K562 (cell line): Measurements from ENCODE around the gene GXYLT2. TPM values are rescaled to one million over a fixed set of nuclear protein-coding genes. Genes with fewer than 3 reads are reported as not detected.

Experiments used
- ATAC-seq: fragments of 200-7000 bp; cut with Tn5 transposase; 3 replicates; pipeline ENCODE4 v1.9.1; 2020; ENCODE audit warnings: moderate library complexity
- BruUV-seq: library from RNA; stranded (reverse); fragments of 400-500 nt; replicated peaks from 2 replicates; lab custom pipeline; 2021; lab: Mats Ljungman, UMichigan
- CTCF ChIA-PET: fragments of 300-600 bp; formaldehyde crosslinking; extraction: SDS; loops from one replicate; lab custom pipeline; 2021; ENCODE audit warnings: low intra/inter-chr PET ratio; lab: Yijun Ruan, JAX
- POLR2A ChIA-PET: fragments of 300-600, 350-650 bp; sonication (Branson Sonifier 250); formaldehyde crosslinking; extraction: SDS; loops from one replicate; lab custom pipeline; 2021; ENCODE audit warnings: antibody characterized with exemption, inconsistent platforms; lab: Yijun Ruan, JAX
- DNase-seq, 4 experiments: peaks; one replicate each; pipeline versions ENCODE4 v3.0.0 to v3.0.0-alpha.2; 2011 to 2018; ENCODE audit warnings: low spot score in 3 of 4, mixed read lengths in 3 of 4; ENCODE audit errors: extremely low read depth in 1 of 4
- FAIRE-seq: peaks from 2 replicates; lab custom pipeline; 2011; peaks lifted over from hg19 to GRCh38; lab: Jason Lieb, UNC
- H2AFZ ChIP-seq: 2 replicates; pipeline ENCODE4 v1.6.0; 2011; ENCODE audit warnings: low read depth, low read length, control low read depth, inconsistent platforms
- H3K27ac ChIP-seq: fragments of 200-600 bp; 3 replicates; pipeline ENCODE4 v1.8.0; 2011; ENCODE audit warnings: low read depth, mild to moderate bottlenecking, control low read depth, inconsistent platforms, low read length, moderate library complexity, mixed read lengths; ENCODE audit errors: extremely low read depth
- H3K27me3 ChIP-seq, 2 experiments: fragments of 300-600 bp in 1 of 2; 2 replicates in 1 of 2; 3 replicates in 1 of 2; pipeline versions ENCODE4 v1.6.0 to v1.8.0; 2011; ENCODE audit warnings: inconsistent platforms in 2 of 2, low read length in 2 of 2, mild to moderate bottlenecking in 1 of 2, mixed read lengths in 1 of 2, moderate library complexity in 1 of 2; ENCODE audit not compliant: control insufficient read depth in 2 of 2, insufficient read depth in 2 of 2
- H3K36me3 ChIP-seq: fragments of 300-600 bp; 3 replicates; pipeline ENCODE4 v1.8.0; 2011; ENCODE audit warnings: mild to moderate bottlenecking, low read length, inconsistent platforms; ENCODE audit not compliant: control insufficient read depth, insufficient read depth
- H3K4me1 ChIP-seq, 2 experiments: fragments of 200-600 bp in 1 of 2; replicated peaks in 1 of 2; 2 replicates in 1 of 2; 3 replicates in 1 of 2; pipeline versions ENCODE4 v1.5.1 to v1.8.0; 2011; ENCODE audit warnings: inconsistent platforms in 2 of 2, low read length in 2 of 2, mild to moderate bottlenecking in 1 of 2, mixed read lengths in 1 of 2, moderate library complexity in 1 of 2; ENCODE audit not compliant: control insufficient read depth in 2 of 2, insufficient read depth in 2 of 2
- H3K4me2 ChIP-seq: 2 replicates; pipeline ENCODE4 v1.6.1; 2011; ENCODE audit warnings: low read length, control low read depth, inconsistent platforms, mixed read lengths; ENCODE audit not compliant: insufficient read depth
- H3K4me3 ChIP-seq: fragments of 200-600 bp; sonication (generic), shearing (Covaris generic); 2 replicates; pipeline ENCODE4 v1.5.1; 2016; ENCODE audit warnings: control low read depth, inconsistent platforms
- H3K79me2 ChIP-seq: fragments of 200-600 bp; 3 replicates; pipeline ENCODE4 v1.8.0; 2011; ENCODE audit warnings: low read length, inconsistent platforms; ENCODE audit not compliant: control insufficient read depth, insufficient read depth
- H3K9ac ChIP-seq, 2 experiments: 2 replicates each; pipeline versions ENCODE4 v1.6.0 to v1.6.1; 2011; ENCODE audit warnings: low read depth in 2 of 2, low read length in 2 of 2, control low read depth in 1 of 2, inconsistent platforms in 1 of 2, mild to moderate bottlenecking in 1 of 2, mixed read lengths in 1 of 2; ENCODE audit not compliant: insufficient read depth in 1 of 2
- H3K9me1 ChIP-seq: one replicate; pipeline ENCODE4 v1.6.0; 2011; ENCODE audit warnings: inconsistent platforms, mild to moderate bottlenecking, low read length, moderate library complexity; ENCODE audit not compliant: control insufficient read depth, insufficient read depth
- H3K9me3 ChIP-seq: replicated peaks from 2 replicates; pipeline ENCODE4 v1.5.1; 2011; ENCODE audit warnings: low read depth, low read length, inconsistent platforms; ENCODE audit not compliant: control insufficient read depth, insufficient read depth
- H4K20me1 ChIP-seq: replicated peaks from 2 replicates; pipeline ENCODE4 v1.6.1; 2011; ENCODE audit warnings: low read length, inconsistent platforms, mixed read lengths; ENCODE audit not compliant: control insufficient read depth, insufficient read depth
- DDX20 ChIP-seq: fragments of 450-650 bp; IDR thresholded peaks from 2 replicates; pipeline ENCODE4 v1.6.1; 2016; ENCODE audit warnings: missing genetic modification characterization, low read depth, mild to moderate bottlenecking, missing compliant biosample characterization, moderate library complexity
- FUS ChIP-seq: fragments of 200-400 bp; formaldehyde crosslinking; optimal IDR thresholded peaks from 2 replicates; pipeline ENCODE3; 2017; ENCODE audit warnings: low read depth, low read length
- GATA2 ChIP-seq: sonication (generic); formaldehyde crosslinking; IDR thresholded peaks from 2 replicates; pipeline ENCODE4 v1.4.0; 2020; ENCODE audit warnings: mild to moderate bottlenecking, missing genetic modification reagents
- RHOXF2B ChIP-seq: fragments of 250-450 bp; sonication (Bioruptor Pico); conservative IDR thresholded peaks from 2 replicates; pipeline ENCODE4 v1.5.1; 2021
- SIN3B ChIP-seq: fragments of 450-650 bp; IDR thresholded peaks from 2 replicates; pipeline ENCODE4 v1.6.1; 2017; ENCODE audit warnings: low read depth, mild to moderate bottlenecking, moderate library complexity
- SPI1 ChIP-seq: IDR thresholded peaks from 2 replicates; pipeline ENCODE4 v1.6.1; 2011; ENCODE audit warnings: low read depth, low read length, control low read depth, borderline replicate concordance
- ZBTB7A ChIP-seq: IDR thresholded peaks from 2 replicates; pipeline ENCODE4 v1.6.1; 2011; ENCODE audit warnings: low read depth, mild to moderate bottlenecking, low read length, moderate library complexity, borderline replicate concordance; ENCODE audit not compliant: control insufficient read depth
- ZNF253 ChIP-seq: fragments of 250-450 bp; sonication (Bioruptor Pico); conservative IDR thresholded peaks from 2 replicates; pipeline ENCODE4 v1.6.1; 2021; ENCODE audit warnings: mild to moderate bottlenecking
- ZNF518B ChIP-seq: fragments of 250-450 bp; sonication (Bioruptor Pico); IDR thresholded peaks from 2 replicates; pipeline ENCODE4 v1.5.0; 2021; ENCODE audit warnings: mild to moderate bottlenecking, moderate library complexity
- ZNF583 ChIP-seq: fragments of 250-450 bp; sonication (Bioruptor Pico); IDR thresholded peaks from 2 replicates; pipeline ENCODE4 v1.4.0; 2020
- WGBS: fragments of 100-300 bp; shearing (Covaris generic); methylation state at CpG from one replicate; pipeline ENCODE4 v1.1.6; 2016; ENCODE audit warnings: low coverage, mixed read lengths; ENCODE audit not compliant: insufficient coverage; ENCODE audit errors: missing lambda C conversion rate; 5-methylcytosine and 5-hydroxymethylcytosine counted together
- in situ Hi-C: fragments of 300-500 bp; cut with MboI; formaldehyde crosslinking; loops from 4 replicates; pipeline ENCODE4 v1.15.0; 2018; ENCODE audit warnings: inconsistent platforms, mixed read lengths
- intact Hi-C: fragments of 100-400 bp; cut with micrococcal nuclease; formaldehyde crosslinking; loops from 2 replicates; pipeline ENCODE4 v1.14.2; 2022
- polyA plus RNA-seq, 8 experiments: library from polyadenylated mRNA; depleted of rRNA in 4 of 8; stranded (reverse) in 5 of 8; unstranded in 3 of 8; fragments of >200 nt; fragmentation: Nextera tagmentation in 2 of 8; fragmentation: Illumina TruSeq in 1 of 8; extraction: Ambion mirVana in 2 of 8; extraction: Trizol in 1 of 8; gene quantifications; 2 replicates each; pipeline versions ENCODE4 v1.2.1 to v1.2.3, GENCODE V29; 2011 to 2014; ENCODE audit warnings: inconsistent platforms in 1 of 8, missing spikeins in 1 of 8
- total RNA-seq, 7 experiments: library from RNA; depleted of rRNA in 6 of 7; stranded (reverse); fragments of >200 nt in 6 of 7; fragmentation: Illumina TruSeq in 2 of 7; extraction: Trizol in 2 of 7; gene quantifications; 2 replicates each; pipeline versions ENCODE4 v1.2.1 to v1.2.3, GENCODE V29; 2011 to 2021; ENCODE audit warnings: low replicate concordance in 1 of 7
- TF ChIP-seq, protein P1 (sequence below): fragments of 200-800 bp; sonication (Bioruptor generic); IDR thresholded peaks from 2 replicates; pipeline ENCODE4 v1.6.1; 2016; ENCODE audit warnings: missing genetic modification characterization, missing compliant biosample characterization

Gene GXYLT2
- total and polyA plus RNA-seq, 9 of the 15 experiments (the other 6 are each of a cell fraction or from before 2014, with no cell fraction given), result 0.71 to 6.0 (median 3.3) TPM

GRCh38 chr3:72959336-72959735 lies 71.5 kb downstream of the GXYLT2 start:
- no peak overlapping the region for H3K4me2 ChIP-seq
- no TSS peak for BruUV-seq
- ATAC-seq, result no peak
- ChIA-PET POLR2A (no interaction called here), CTCF (no interaction called here)
- no peak overlapping the region for H3K9ac ChIP-seq
- intact Hi-C loops, result no loop called here
- in situ Hi-C loops, result no loop called here
- H3K27ac ChIP-seq, result no peak overlapping the region
- DNase-seq, result no peak
- no peaks in the 10 kb centered on the region for H3K79me2 ChIP-seq
- 67% methylated on average over 4 of the region's 5 CpGs for WGBS
- no peaks in the 10 kb centered on the region for H3K36me3 ChIP-seq
- no peaks in the 10 kb centered on the region for H4K20me1 ChIP-seq
- H3K9me1 ChIP-seq, result no peaks in the 10 kb centered on the region
- no peaks in the 10 kb centered on the region for H3K27me3 ChIP-seq
- H2AFZ ChIP-seq, result no peak overlapping the region
- H3K4me3 ChIP-seq, result no peak overlapping the region
- no peak for TF ChIP-seq DDX20 (tag)
- no peak for TF ChIP-seq ZNF518B (CRISPR knock-in tag)
- TF ChIP-seq GATA2, result no peak
- TF ChIP-seq SPI1, result no peak
- TF ChIP-seq ZNF583 (CRISPR knock-in tag), result no peak
- no peak for TF ChIP-seq RHOXF2B
- TF ChIP-seq FUS, result no peak
- TF ChIP-seq ZNF253 (CRISPR knock-in tag), result no peak
- no peak for TF ChIP-seq SIN3B
- TF ChIP-seq, protein P1, sequence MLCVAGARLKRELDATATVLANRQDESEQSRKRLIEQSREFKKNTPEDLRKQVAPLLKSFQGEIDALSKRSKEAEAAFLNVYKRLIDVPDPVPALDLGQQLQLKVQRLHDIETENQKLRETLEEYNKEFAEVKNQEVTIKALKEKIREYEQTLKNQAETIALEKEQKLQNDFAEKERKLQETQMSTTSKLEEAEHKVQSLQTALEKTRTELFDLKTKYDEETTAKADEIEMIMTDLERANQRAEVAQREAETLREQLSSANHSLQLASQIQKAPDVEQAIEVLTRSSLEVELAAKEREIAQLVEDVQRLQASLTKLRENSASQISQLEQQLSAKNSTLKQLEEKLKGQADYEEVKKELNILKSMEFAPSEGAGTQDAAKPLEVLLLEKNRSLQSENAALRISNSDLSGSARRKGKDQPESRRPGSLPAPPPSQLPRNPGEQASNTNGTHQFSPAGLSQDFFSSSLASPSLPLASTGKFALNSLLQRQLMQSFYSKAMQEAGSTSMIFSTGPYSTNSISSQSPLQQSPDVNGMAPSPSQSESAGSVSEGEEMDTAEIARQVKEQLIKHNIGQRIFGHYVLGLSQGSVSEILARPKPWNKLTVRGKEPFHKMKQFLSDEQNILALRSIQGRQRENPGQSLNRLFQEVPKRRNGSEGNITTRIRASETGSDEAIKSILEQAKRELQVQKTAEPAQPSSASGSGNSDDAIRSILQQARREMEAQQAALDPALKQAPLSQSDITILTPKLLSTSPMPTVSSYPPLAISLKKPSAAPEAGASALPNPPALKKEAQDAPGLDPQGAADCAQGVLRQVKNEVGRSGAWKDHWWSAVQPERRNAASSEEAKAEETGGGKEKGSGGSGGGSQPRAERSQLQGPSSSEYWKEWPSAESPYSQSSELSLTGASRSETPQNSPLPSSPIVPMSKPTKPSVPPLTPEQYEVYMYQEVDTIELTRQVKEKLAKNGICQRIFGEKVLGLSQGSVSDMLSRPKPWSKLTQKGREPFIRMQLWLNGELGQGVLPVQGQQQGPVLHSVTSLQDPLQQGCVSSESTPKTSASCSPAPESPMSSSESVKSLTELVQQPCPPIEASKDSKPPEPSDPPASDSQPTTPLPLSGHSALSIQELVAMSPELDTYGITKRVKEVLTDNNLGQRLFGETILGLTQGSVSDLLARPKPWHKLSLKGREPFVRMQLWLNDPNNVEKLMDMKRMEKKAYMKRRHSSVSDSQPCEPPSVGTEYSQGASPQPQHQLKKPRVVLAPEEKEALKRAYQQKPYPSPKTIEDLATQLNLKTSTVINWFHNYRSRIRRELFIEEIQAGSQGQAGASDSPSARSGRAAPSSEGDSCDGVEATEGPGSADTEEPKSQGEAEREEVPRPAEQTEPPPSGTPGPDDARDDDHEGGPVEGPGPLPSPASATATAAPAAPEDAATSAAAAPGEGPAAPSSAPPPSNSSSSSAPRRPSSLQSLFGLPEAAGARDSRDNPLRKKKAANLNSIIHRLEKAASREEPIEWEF (CRISPR knock-in tag), result no peak
- no peak for TF ChIP-seq ZBTB7A
- H3K9me3 ChIP-seq, result no peaks in the 10 kb centered on the region
- no peak for FAIRE-seq
- H3K4me1 ChIP-seq, result no peaks in the 10 kb centered on the region
